CD14-positive monocyte (primary cell): ENCODE measurements around the gene TGFB2. TPM values are rescaled to one million over a fixed set of nuclear protein-coding genes. Genes with fewer than 3 reads are reported as not detected.

Experiments
- DNase-seq, 3 donors: peaks; one replicate each; pipeline ENCODE4 v3.0.0-alpha.2; 2011 to 2022
- H2AFZ ChIP-seq: 2 replicates; pipeline ENCODE4 v1.6.0; 2012; ENCODE audit warnings: mild to moderate bottlenecking, low read depth, low read length, inconsistent platforms; ENCODE audit not compliant: insufficient read depth, poor library complexity, severe bottlenecking
- H3K27ac ChIP-seq, 2 donors: 1 replicate in 1 of 2; 2 replicates in 1 of 2; pipeline ENCODE4 v1.5.1; 2012 to 2013; ENCODE audit warnings: low read length in 2 of 2, control low read depth in 1 of 2, inconsistent platforms in 1 of 2, low read depth in 1 of 2, mild to moderate bottlenecking in 1 of 2
- H3K27me3 ChIP-seq, 2 donors: one replicate each; pipeline versions ENCODE4 v1.6.0 to v1.6.1; 2011 to 2013; ENCODE audit warnings: low read length in 2 of 2; ENCODE audit not compliant: control insufficient read depth in 2 of 2, insufficient read depth in 2 of 2
- H3K36me3 ChIP-seq, 2 donors: replicated peaks in 1 of 2; 1 replicate in 1 of 2; 2 replicates in 1 of 2; pipeline versions ENCODE4 v1.5.1 to v1.6.1; 2012 to 2013; ENCODE audit warnings: low read length in 2 of 2, control low read depth in 1 of 2, inconsistent platforms in 1 of 2, mild to moderate bottlenecking in 1 of 2; ENCODE audit not compliant: insufficient read depth in 2 of 2, control insufficient read depth in 1 of 2
- H3K4me1 ChIP-seq, 2 donors: 1 replicate in 1 of 2; 2 replicates in 1 of 2; pipeline versions ENCODE4 v1.5.1 to v1.6.1; 2012 to 2013; ENCODE audit warnings: low read length in 2 of 2, control low read depth in 1 of 2, inconsistent platforms in 1 of 2, mild to moderate bottlenecking in 1 of 2, moderate library complexity in 1 of 2; ENCODE audit not compliant: insufficient read depth in 2 of 2, control insufficient read depth in 1 of 2
- H3K4me2 ChIP-seq: replicated peaks from 2 replicates; pipeline ENCODE3; 2012; ENCODE audit warnings: low read length, moderate library complexity, mild to moderate bottlenecking; ENCODE audit not compliant: poor library complexity, severe bottlenecking; ENCODE audit errors: extremely low read depth
- H3K4me3 ChIP-seq, 3 experiments: fragments of 200-600 bp in 1 of 3; sonication (generic) in 1 of 3; replicated peaks in 1 of 3; 1 replicate in 2 of 3; 2 replicates in 1 of 3; pipeline ENCODE4 v1.5.1; 2011 to 2013; ENCODE audit warnings: low read length in 3 of 3, mild to moderate bottlenecking in 3 of 3, control low read depth in 2 of 3, low read depth in 2 of 3, inconsistent platforms in 1 of 3, moderate library complexity in 1 of 3
- H3K79me2 ChIP-seq: 2 replicates; pipeline ENCODE4 v1.6.0; 2012; ENCODE audit warnings: mild to moderate bottlenecking, control low read depth, inconsistent platforms, low read length, moderate library complexity; ENCODE audit not compliant: insufficient read depth
- H3K9ac ChIP-seq: 2 replicates; pipeline ENCODE4 v1.6.0; 2017; ENCODE audit warnings: low read length, mild to moderate bottlenecking; ENCODE audit not compliant: insufficient read depth, poor library complexity, severe bottlenecking
- H3K9me3 ChIP-seq, 2 donors: replicated peaks in 1 of 2; 1 replicate in 1 of 2; 2 replicates in 1 of 2; pipeline versions ENCODE4 v1.5.1 to v1.6.1; 2012 to 2013; ENCODE audit warnings: low read length in 2 of 2, control low read depth in 1 of 2; ENCODE audit not compliant: control insufficient read depth in 1 of 2, insufficient read depth in 1 of 2
- H4K20me1 ChIP-seq: 2 replicates; pipeline ENCODE4 v1.6.0; 2012; ENCODE audit warnings: mild to moderate bottlenecking, low read length, control low read depth, moderate library complexity; ENCODE audit not compliant: insufficient read depth
- H3K27ac Mint-ChIP-seq, 7 donors: one replicate each; pipeline ENCODE4 v1.8.0; 2020; ENCODE audit warnings: mild to moderate bottlenecking in 7 of 7, mixed read lengths in 7 of 7, moderate library complexity in 6 of 7, inconsistent platforms in 2 of 7
- H3K27me3 Mint-ChIP-seq, 3 donors: one replicate each; pipeline ENCODE4 v1.8.0; 2021 to 2022; ENCODE audit warnings: low read depth in 3 of 3, mild to moderate bottlenecking in 3 of 3, mixed read lengths in 3 of 3, moderate library complexity in 3 of 3, inconsistent platforms in 1 of 3
- H3K36me3 Mint-ChIP-seq, 2 donors: one replicate each; pipeline ENCODE4 v1.8.0; 2020; ENCODE audit warnings: mixed read lengths in 2 of 2, inconsistent platforms in 1 of 2, mild to moderate bottlenecking in 1 of 2
- H3K4me1 Mint-ChIP-seq: one replicate; pipeline ENCODE4 v1.8.0; 2020; ENCODE audit warnings: mild to moderate bottlenecking, mixed read lengths
- H3K4me3 Mint-ChIP-seq, 2 donors: one replicate each; pipeline ENCODE4 v1.8.0; 2020; ENCODE audit warnings: mild to moderate bottlenecking in 2 of 2, mixed read lengths in 2 of 2, moderate library complexity in 1 of 2
- H3K9me3 Mint-ChIP-seq, 7 donors: one replicate each; pipeline ENCODE4 v1.8.0; 2020 to 2022; ENCODE audit warnings: mixed read lengths in 7 of 7, mild to moderate bottlenecking in 6 of 7, moderate library complexity in 6 of 7, inconsistent platforms in 2 of 7
- CTCF ChIP-seq: fragments of 200-600 bp; IDR thresholded peaks from one replicate; pipeline ENCODE4 v1.8.0; 2022; ENCODE audit warnings: antibody characterized with exemption, mild to moderate bottlenecking
- WGBS: methylation state at CpG from one replicate; pipeline ENCODE4 v1.1.5; 2013; ENCODE audit warnings: missing lambda C conversion rate; ENCODE audit not compliant: insufficient coverage; 5-methylcytosine and 5-hydroxymethylcytosine counted together
- intact Hi-C, 2 donors: fragments of 100-400 bp; cut with micrococcal nuclease; formaldehyde crosslinking; loops; one replicate each; pipeline versions ENCODE4 v1.15.0 to v1.15.1; 2023
- polyA plus RNA-seq, 3 donors: library from polyadenylated mRNA; depleted of rRNA in 1 of 3; unstranded in 2 of 3; stranded (reverse) in 1 of 3; fragments of 300-500 nt in 2 of 3; fragments of >200 nt in 1 of 3; fragmentation: Illumina TruSeq in 2 of 3; gene quantifications; 1 replicate in 2 of 3; 2 replicates in 1 of 3; pipeline ENCODE4 v1.2.3, GENCODE V29; 2012 to 2021

The TGFB2 gene
- polyA plus RNA-seq, 3 donors = 0.01 TPM; not detected in 2

DNA sequence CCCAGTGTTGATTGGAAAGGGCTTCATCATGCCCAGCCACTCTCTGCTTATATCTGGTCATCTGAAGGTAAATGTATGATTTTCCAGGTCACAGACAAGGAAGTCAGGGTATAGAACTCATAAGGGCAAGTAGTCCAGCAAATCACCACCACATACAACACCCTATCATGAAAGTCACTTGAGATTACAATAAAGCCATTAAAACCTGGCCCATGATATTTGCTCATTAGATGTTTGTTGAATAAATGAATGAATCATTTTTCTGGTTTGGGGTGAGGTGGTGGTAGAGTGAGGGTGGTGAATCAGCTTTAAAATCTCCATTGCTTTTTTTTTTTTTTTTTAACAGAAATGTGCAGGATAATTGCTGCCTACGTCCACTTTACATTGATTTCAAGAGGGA, 91.9 kb downstream of the TGFB2 start:
- Mint-ChIP-seq H3K27me3 (peaks cover 3 to 9% (median 6%) of the 10 kb centered on the region in 3 donors), H3K4me3 (no peak overlapping the region), H3K9me3 (peaks cover 0 to 4% (median 0%) of the 10 kb centered on the region in 7 donors), H3K27ac (no peak overlapping the region), H3K4me1 (no peaks in the 10 kb centered on the region), H3K36me3 (no peaks in the 10 kb centered on the region)
- Histone ChIP-seq H4K20me1 (no peaks in the 10 kb centered on the region), H3K4me3 (no peak overlapping the region), H3K9me3 (no peaks in the 10 kb centered on the region), H3K27me3 (no peaks in the 10 kb centered on the region), H3K27ac (no peak overlapping the region), H3K4me1 (no peaks in the 10 kb centered on the region), H3K36me3 (no peaks in the 10 kb centered on the region), H3K9ac (no peak overlapping the region), H2AFZ (no peak overlapping the region), H3K4me2 (no peak overlapping the region), H3K79me2 (no peaks in the 10 kb centered on the region)
- DNase-seq = no peak
- WGBS = 100% methylated on average over 1 of the region's 1 CpG
- TF ChIP-seq CTCF = no peak
- intact Hi-C loops = no loop called here

DNA sequence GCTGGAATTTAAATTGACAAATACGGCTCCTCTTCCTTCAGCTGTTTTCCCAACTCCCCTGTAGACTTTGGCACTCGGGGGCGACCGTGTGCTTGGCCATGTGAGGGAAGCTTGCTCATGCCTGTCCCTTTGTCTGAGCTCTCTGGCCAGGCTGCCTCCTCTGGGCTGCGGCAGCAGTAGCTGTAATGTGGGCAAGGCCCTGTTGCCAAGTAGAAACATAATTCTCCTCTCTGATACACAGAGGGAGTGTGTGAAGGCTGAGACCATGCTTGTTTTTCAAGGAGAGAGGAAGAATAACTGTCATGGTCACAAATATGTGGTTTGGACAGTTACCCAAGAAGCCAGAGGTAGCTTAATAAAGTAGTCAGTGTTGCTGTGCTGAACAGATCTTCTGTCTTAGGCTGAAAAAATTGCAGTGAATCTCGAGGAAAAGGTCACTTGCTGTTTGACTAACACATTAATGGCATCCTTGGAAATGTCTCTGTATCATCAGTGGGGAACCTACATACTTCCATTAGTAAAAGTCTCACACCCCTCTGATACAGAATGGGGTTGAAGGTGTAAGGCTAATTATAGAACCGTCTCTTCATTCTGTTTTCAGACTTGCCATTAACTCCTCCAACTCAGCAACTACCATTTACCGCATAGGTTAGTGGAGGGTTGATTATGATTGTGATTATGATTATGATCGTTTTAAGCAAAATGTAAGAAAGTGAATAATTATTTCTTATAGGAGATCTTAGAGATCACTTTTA, 94.6 kb downstream of the TGFB2 start:
- H3K27me3 Mint-ChIP-seq = peaks cover 7 to 9% (median 7%) of the 10 kb centered on the region in 3 donors
- H3K9me3 Mint-ChIP-seq = peaks cover 0 to 2% (median 0%) of the 10 kb centered on the region in 7 donors
- 100% methylated on average over 2 of the region's 9 CpGs for WGBS
- H3K4me1 Mint-ChIP-seq = no peaks in the 10 kb centered on the region
- Histone ChIP-seq H3K4me1 (no peaks in the 10 kb centered on the region), H3K9me3 (no peaks in the 10 kb centered on the region), H3K27ac (no peak overlapping the region), H4K20me1 (no peaks in the 10 kb centered on the region), H3K4me2 (no peak overlapping the region), H3K27me3 (peaks cover 0 to 2% of the 10 kb centered on the region in 2 donors), H3K9ac (no peak overlapping the region), H3K4me3 (no peak overlapping the region), H3K79me2 (no peaks in the 10 kb centered on the region), H3K36me3 (no peaks in the 10 kb centered on the region), H2AFZ (no peak overlapping the region)
- no peak for TF ChIP-seq CTCF
- no peak for DNase-seq
- no peak overlapping the region for H3K27ac Mint-ChIP-seq
- intact Hi-C loops = no loop called here
- H3K36me3 Mint-ChIP-seq = no peaks in the 10 kb centered on the region
- H3K4me3 Mint-ChIP-seq = no peak overlapping the region
